SH-SY5Y (cell line): Measurements from ENCODE around the gene SMYD3.

ENCODE experiments used
- GATA2 ChIP-seq: IDR thresholded peaks from 2 replicates; pipeline ENCODE4 v1.6.1; 2011; ENCODE audit warnings: mild to moderate bottlenecking, low read depth, low read length
- GATA3 ChIP-seq: IDR thresholded peaks from 2 replicates; pipeline ENCODE4 v1.6.1; 2011; ENCODE audit warnings: low read depth, mild to moderate bottlenecking, low read length, moderate library complexity

The SMYD3 gene

GRCh38 chr1:246459221-246459620 is 47.9 kb downstream of the SMYD3 start:
- TF ChIP-seq GATA3 (no peak), GATA2 (no peak)

GRCh38 chr1:246455476-246455875 is 51.6 kb downstream of the SMYD3 start:
- TF ChIP-seq GATA3 = 0 out of 2 replicates have a peak, but pooled peaks have one; percentile 23
- 0 out of 2 replicates have a peak, but pooled peaks have one; percentile 6 for TF ChIP-seq GATA2

GRCh38 chr1:246454655-246455054 is 52.4 kb downstream of the SMYD3 start:
- no peak for TF ChIP-seq GATA3
- no peak for TF ChIP-seq GATA2

GRCh38 chr1:246450611-246451251 is 56.3 kb downstream of the SMYD3 start:
- TF ChIP-seq GATA2 (no peak), GATA3 (no peak)

GRCh38 chr1:246448373-246448772 is 58.7 kb downstream of the SMYD3 start:
- no peak for TF ChIP-seq GATA3
- TF ChIP-seq GATA2 = no peak

GRCh38 chr1:246447501-246447900 is 59.6 kb downstream of the SMYD3 start:
- TF ChIP-seq GATA2 (no peak), GATA3 (no peak)

GRCh38 chr1:246445503-246445902 is 61.6 kb downstream of the SMYD3 start:
- no peak for TF ChIP-seq GATA2

GRCh38 chr1:246444617-246445016 is 62.5 kb downstream of the SMYD3 start:
- TF ChIP-seq GATA2 (no peak), GATA3 (no peak)

GRCh38 chr1:246437961-246438360 is 69.1 kb downstream of the SMYD3 start:
- no peak for TF ChIP-seq GATA2
- TF ChIP-seq GATA3 = no peak

- no peak for TF ChIP-seq GATA3
- no peak for TF ChIP-seq GATA2
These were observed 71.5 kb downstream of the SMYD3 start for GRCh38 chr1:246435421-246436041.

- TF ChIP-seq GATA3 (no peak), GATA2 (no peak)
These were observed 72.7 kb downstream of the SMYD3 start for GRCh38 chr1:246434335-246434734.

GRCh38 chr1:246428542-246429308 is 78.4 kb downstream of the SMYD3 start:
- TF ChIP-seq GATA3 (no peak), GATA2 (no peak)

- TF ChIP-seq GATA2 (no peak), GATA3 (no peak)
These were observed 79.5 kb downstream of the SMYD3 start for GRCh38 chr1:246427611-246428010.

- TF ChIP-seq GATA3 (no peak), GATA2 (no peak)
These were observed 81.2 kb downstream of the SMYD3 start for GRCh38 chr1:246425895-246426294.
